ENCODE measurements around the gene FOXD1. TPM values are rescaled to one million over a fixed set of nuclear protein-coding genes. Genes with fewer than 3 reads are reported as not detected.

Gene FOXD1
- total and polyA plus RNA-seq, 9 of the 15 experiments (the other 6 are each of a cell fraction or from before 2014, with no cell fraction given), result 0.03 to 0.40 (median 0.10) TPM; not detected in 4

DNA sequence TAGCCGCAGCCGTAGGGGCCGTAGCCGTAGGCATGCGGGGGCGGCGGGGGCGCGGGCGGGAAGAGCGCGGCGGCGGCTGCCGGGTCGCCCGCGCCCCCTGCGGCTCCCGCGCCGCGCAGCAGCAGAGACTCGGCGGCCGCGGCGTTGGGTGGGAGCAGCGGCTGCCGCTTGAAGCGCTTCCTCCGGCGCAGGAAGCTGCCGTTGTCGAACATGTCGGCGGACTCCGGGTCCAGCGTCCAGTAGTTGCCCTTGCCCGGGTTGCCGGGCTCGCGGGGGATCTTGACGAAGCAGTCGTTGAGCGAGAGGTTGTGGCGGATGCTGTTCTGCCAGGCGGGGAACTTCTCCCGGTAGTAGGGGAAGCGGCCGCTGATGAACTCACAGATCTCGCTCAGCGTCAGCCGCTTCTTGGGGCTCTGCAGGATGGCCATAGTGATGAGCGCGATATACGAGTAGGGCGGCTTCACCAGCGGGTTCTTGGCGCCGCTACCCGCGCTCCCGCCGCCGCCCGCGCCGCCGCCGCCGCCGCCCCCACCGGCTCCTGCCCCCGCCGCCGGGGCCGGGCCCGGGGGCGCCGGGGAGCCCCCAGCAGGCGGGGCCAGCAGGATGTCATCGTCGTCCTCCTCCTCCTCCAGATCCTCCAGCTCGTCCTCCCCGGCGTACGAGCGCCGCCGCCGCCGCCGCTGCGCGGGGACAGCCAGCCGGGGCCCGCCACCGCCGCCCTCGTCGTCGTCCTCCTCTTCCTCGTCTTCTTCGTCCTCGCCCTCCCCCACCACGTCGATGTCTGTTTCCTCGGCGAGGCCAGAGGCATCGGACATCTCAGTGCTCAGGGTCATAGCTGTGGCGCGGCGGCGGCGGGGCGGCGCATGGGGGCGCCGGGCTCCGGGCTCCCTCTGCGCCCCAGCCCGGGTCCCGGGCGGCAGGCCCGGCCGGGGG is 781 bp downstream of the FOXD1 start:
- peaks cover 52 to 64% of the 10 kb centered on the region in 2 experiments for H3K27me3 ChIP-seq (ENCODE audit: control insufficient read depth in 2 of 2, insufficient read depth in 2 of 2, low read length in 2 of 2)
- no peak overlapping the region for H3K27ac ChIP-seq (ENCODE audit: extremely low read depth, low read depth, low read length)
- ATAC-seq (peak; percentile 16), DNase-seq (ENCODE audit: extremely low read depth in 1 of 4, low spot score in 3 of 4) (peak in 3 of 4 experiments; percentile 53 to 62 (median 54)), FAIRE-seq (no peak)
- ChIA-PET POLR2A (interaction anchor here (0.6 to 1.5 kb wide), 3 partner anchors 39 to 572 kb away, joined by 3 to 5 read pairs (median 4); partner anchors contain the start of gene BTF3), CTCF (ENCODE audit: low intra/inter-chr PET ratio) (no interaction called here)
- no peaks in the 10 kb centered on the region for H3K9me1 ChIP-seq (ENCODE audit: control insufficient read depth, insufficient read depth, low read length)
- H3K4me2 ChIP-seq (ENCODE audit: insufficient read depth, low read length), result peak overlapping the region; percentile 70
- no TSS peak for BruUV-seq (replicated peaks)
- H3K4me1 ChIP-seq (replicated peaks in 1 of 2; ENCODE audit: control insufficient read depth in 2 of 2, insufficient read depth in 2 of 2, low read length in 2 of 2), result peaks cover 5 to 41% of the 10 kb centered on the region in 2 experiments; a peak in 3 of 5 replicates
- H3K4me3 ChIP-seq, result peak overlapping the region; percentile 42
- in situ Hi-C loops (cut with MboI), result no loop called here
- peaks cover 6% of the 10 kb centered on the region; the same call in 1 of the 2 replicates for H4K20me1 ChIP-seq (replicated peaks; ENCODE audit: control insufficient read depth, insufficient read depth, low read length)
- intact Hi-C loops (cut with micrococcal nuclease), result no loop called here
- no peaks in the 10 kb centered on the region for H3K36me3 ChIP-seq (ENCODE audit: control insufficient read depth, insufficient read depth, low read length)
- peak overlapping the region; percentile 82 for H2AFZ ChIP-seq (ENCODE audit: low read depth, low read length)
- no peaks in the 10 kb centered on the region for H3K79me2 ChIP-seq (ENCODE audit: control insufficient read depth, insufficient read depth, low read length)
- no peaks in the 10 kb centered on the region; the same call in 1 of the 2 replicates for H3K9me3 ChIP-seq (replicated peaks; ENCODE audit: control insufficient read depth, insufficient read depth, low read depth, low read length)
- WGBS (ENCODE audit: insufficient coverage, low coverage, missing lambda C conversion rate), result under 1% methylated on average over 41 of the region's 127 CpGs
- H3K9ac ChIP-seq (ENCODE audit: insufficient read depth in 1 of 2, low read depth in 2 of 2, low read length in 2 of 2), result peak overlapping the region in 1 of 2 experiments; percentile 84; a peak in 2 of 4 replicates
- TF ChIP-seq SRF (CRISPR knock-in tag; IDR thresholded peaks at IDR 0.05), result no peak
- TF ChIP-seq, protein P1, sequence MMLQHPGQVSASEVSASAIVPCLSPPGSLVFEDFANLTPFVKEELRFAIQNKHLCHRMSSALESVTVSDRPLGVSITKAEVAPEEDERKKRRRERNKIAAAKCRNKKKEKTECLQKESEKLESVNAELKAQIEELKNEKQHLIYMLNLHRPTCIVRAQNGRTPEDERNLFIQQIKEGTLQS (IDR thresholded peaks at IDR 0.05), result no peak
- TF ChIP-seq, protein P1 (CRISPR knock-in tag; conservative IDR thresholded peaks at IDR 0.05), result no peak
- TF ChIP-seq ZNF121 (CRISPR knock-in tag; conservative IDR thresholded peaks at IDR 0.05), result no peak
- TF ChIP-seq RBFOX2 (IDR thresholded peaks at IDR 0.05; ENCODE audit: low read depth, low read length), result no peak
- no peak for TF ChIP-seq HNRNPL (IDR thresholded peaks at IDR 0.05; ENCODE audit: low read depth, low read length)
- TF ChIP-seq L3MBTL2 (IDR thresholded peaks at IDR 0.05), result no peak
- TF ChIP-seq, protein P2, sequence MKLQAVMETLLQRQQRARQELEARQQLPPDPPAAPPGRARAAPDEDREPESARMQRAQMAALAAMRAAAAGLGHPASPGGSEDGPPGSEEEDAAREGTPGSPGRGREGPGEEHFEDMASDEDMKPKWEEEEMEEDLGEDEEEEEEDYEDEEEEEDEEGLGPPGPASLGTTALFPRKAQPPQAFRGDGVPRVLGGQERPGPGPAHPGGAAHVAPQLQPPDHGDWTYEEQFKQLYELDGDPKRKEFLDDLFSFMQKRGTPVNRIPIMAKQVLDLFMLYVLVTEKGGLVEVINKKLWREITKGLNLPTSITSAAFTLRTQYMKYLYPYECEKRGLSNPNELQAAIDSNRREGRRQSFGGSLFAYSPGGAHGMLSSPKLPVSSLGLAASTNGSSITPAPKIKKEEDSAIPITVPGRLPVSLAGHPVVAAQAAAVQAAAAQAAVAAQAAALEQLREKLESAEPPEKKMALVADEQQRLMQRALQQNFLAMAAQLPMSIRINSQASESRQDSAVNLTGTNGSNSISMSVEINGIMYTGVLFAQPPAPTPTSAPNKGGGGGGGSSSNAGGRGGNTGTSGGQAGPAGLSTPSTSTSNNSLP (IDR thresholded peaks at IDR 0.05; ENCODE audit: borderline replicate concordance, low read depth, low read length), result no peak
- no peak for TF ChIP-seq ELF4 (CRISPR knock-in tag; IDR thresholded peaks at IDR 0.05)
- no peak for TF ChIP-seq SIRT6 (IDR thresholded peaks at IDR 0.05; ENCODE audit: low read depth, low read length)
- peak in 1 of 2 experiments; percentile 29; a peak in 1 of 4 replicates for TF ChIP-seq NRF1 (conservative IDR thresholded peaks at IDR 0.05 in 1 of 2, IDR thresholded peaks at IDR 0.05 in 1 of 2)
- TF ChIP-seq ZFX (CRISPR knock-in tag; IDR thresholded peaks at IDR 0.05), result no peak; the same call in 1 of the 2 replicates
- TF ChIP-seq ZBTB7A (IDR thresholded peaks at IDR 0.05; ENCODE audit: borderline replicate concordance, control insufficient read depth, low read depth, low read length), result peak; percentile 78; the same call in 1 of the 2 replicates
- no peak for TF ChIP-seq ZNF76 (CRISPR knock-in tag; IDR thresholded peaks at IDR 0.05; ENCODE audit: borderline replicate concordance)
- no peak for TF ChIP-seq ZNF174 (CRISPR knock-in tag; IDR thresholded peaks at IDR 0.05)
- TF ChIP-seq, protein P3, sequence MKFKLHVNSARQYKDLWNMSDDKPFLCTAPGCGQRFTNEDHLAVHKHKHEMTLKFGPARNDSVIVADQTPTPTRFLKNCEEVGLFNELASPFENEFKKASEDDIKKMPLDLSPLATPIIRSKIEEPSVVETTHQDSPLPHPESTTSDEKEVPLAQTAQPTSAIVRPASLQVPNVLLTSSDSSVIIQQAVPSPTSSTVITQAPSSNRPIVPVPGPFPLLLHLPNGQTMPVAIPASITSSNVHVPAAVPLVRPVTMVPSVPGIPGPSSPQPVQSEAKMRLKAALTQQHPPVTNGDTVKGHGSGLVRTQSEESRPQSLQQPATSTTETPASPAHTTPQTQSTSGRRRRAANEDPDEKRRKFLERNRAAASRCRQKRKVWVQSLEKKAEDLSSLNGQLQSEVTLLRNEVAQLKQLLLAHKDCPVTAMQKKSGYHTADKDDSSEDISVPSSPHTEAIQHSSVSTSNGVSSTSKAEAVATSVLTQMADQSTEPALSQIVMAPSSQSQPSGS (CRISPR knock-in tag; IDR thresholded peaks at IDR 0.05), result no peak
- TF ChIP-seq ILK (tag; IDR thresholded peaks at IDR 0.05; ENCODE audit: borderline replicate concordance, low read depth), result no peak

Measured in K562 (cell line).